ENCODE results near the gene SFXN1.

SFXN1 gene

GRCh38 chr5:175478384-175479124 is at the start of gene SFXN1:
Gene SFXN1, plus strand, starts transcription at chr5:175478560. Its CDS starts 13,544 bp downstream, at chr5:175492104.
- TF ChIP-seq, protein P1, sequence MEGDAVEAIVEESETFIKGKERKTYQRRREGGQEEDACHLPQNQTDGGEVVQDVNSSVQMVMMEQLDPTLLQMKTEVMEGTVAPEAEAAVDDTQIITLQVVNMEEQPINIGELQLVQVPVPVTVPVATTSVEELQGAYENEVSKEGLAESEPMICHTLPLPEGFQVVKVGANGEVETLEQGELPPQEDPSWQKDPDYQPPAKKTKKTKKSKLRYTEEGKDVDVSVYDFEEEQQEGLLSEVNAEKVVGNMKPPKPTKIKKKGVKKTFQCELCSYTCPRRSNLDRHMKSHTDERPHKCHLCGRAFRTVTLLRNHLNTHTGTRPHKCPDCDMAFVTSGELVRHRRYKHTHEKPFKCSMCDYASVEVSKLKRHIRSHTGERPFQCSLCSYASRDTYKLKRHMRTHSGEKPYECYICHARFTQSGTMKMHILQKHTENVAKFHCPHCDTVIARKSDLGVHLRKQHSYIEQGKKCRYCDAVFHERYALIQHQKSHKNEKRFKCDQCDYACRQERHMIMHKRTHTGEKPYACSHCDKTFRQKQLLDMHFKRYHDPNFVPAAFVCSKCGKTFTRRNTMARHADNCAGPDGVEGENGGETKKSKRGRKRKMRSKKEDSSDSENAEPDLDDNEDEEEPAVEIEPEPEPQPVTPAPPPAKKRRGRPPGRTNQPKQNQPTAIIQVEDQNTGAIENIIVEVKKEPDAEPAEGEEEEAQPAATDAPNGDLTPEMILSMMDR (IDR thresholded peaks at IDR 0.05; ENCODE audit: low read depth, low read length) = no peak
- peak; percentile 80 for DNase-seq (ENCODE audit: low read depth, low spot score)
- H3K4me3 ChIP-seq (ENCODE audit: low read depth, low read length) = peak within 1 kb of the TSS; percentile 86
- in situ Hi-C loops (cut with HindIII; ENCODE audit: low sequenced_read_pairs) = no loop called here

DNA sequence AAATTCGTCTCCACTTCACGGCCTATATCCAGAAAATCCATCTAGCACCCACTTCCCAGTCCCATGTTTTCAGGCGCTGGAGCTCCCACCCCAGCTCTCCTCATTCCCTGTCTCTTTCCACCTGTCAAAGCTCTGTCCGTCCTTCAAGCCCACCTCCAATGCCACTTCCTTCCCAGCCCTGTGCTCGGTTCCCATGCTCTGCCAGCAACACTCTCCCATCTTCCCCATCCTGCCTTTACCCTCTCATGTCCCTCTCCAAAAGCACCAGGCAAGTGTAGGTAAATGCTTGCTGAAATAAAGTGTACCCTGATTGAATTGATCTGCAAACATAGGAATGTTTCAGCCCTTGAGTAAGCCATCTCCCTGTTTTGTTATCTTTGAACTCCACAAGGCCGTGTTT is 43.6 kb upstream of the SFXN1 start:
- H3K4me3 ChIP-seq (ENCODE audit: low read depth, low read length) = no peak overlapping the region
- no peak for DNase-seq (ENCODE audit: low read depth, low spot score)
- TF ChIP-seq, protein P1 (IDR thresholded peaks at IDR 0.05; ENCODE audit: low read depth, low read length) = no peak
- in situ Hi-C loops (cut with HindIII; ENCODE audit: low sequenced_read_pairs) = no loop called here

DNA sequence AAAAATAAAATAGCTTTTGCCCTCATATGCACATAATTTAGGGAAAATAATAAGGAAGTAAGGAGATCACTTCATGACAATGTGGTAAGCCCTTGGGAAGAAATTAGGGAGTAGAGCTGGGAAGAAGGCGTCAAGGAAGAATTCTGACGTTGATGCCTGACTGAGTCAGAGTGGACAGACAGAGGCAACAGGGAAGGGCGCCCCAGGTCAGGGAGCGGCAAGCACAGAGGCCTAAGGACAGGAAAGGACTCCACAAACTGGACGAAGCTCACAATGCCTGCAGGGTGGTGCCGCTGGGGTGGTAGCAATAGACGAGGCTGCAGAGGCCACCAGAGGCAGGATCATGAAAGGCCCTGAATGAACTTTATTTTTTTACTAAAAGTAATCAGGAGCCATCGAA is 42.0 kb upstream of the SFXN1 start:
- DNase-seq (ENCODE audit: low read depth, low spot score) = no peak
- in situ Hi-C loops (cut with HindIII; ENCODE audit: low sequenced_read_pairs) = no loop called here
- no peak overlapping the region for H3K4me3 ChIP-seq (ENCODE audit: low read depth, low read length)
- TF ChIP-seq, protein P1 (IDR thresholded peaks at IDR 0.05; ENCODE audit: low read depth, low read length) = no peak

GRCh38 chr5:175438234-175438857 is 40.0 kb upstream of the SFXN1 start:
- TF ChIP-seq, protein P1 (IDR thresholded peaks at IDR 0.05; ENCODE audit: low read depth, low read length) = no peak
- no peak for DNase-seq (ENCODE audit: low read depth, low spot score)
- in situ Hi-C loops (cut with HindIII; ENCODE audit: low sequenced_read_pairs) = no loop called here
- H3K4me3 ChIP-seq (ENCODE audit: low read depth, low read length) = no peak overlapping the region

DNA sequence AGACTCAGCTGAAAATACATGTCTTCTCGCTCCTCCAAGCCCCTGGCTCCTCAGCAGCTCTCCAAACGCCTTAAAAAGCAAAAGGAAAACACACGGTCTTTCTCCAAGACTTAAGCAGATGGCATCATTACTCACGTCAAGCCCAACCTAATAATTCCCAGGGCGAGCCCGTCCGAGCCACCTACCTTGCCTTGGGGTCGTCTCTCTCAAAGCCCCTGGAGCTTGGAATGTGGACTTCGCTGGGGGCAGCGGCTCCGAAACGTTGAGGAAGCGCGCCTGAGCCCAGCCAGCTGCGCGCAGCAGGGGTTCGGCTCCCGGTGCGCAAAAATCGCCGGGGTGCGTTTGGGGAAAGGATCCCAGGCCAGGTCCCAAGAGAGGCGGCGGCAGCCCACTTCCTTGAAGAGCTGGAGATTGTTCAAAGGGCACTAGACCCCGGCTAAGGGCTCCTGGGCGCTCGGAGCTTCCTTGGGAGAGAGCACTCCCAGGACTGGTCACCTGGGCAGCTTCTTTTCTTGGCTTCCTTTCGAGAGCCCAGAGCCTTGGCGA is 34.8 kb upstream of the SFXN1 start:
- in situ Hi-C loops (cut with HindIII; ENCODE audit: low sequenced_read_pairs) = no loop called here
- peak; percentile 16 for DNase-seq (ENCODE audit: low read depth, low spot score)
- TF ChIP-seq, protein P1 (IDR thresholded peaks at IDR 0.05; ENCODE audit: low read depth, low read length) = no peak
- peak overlapping the region; percentile 33 for H3K4me3 ChIP-seq (ENCODE audit: low read depth, low read length)

DNA sequence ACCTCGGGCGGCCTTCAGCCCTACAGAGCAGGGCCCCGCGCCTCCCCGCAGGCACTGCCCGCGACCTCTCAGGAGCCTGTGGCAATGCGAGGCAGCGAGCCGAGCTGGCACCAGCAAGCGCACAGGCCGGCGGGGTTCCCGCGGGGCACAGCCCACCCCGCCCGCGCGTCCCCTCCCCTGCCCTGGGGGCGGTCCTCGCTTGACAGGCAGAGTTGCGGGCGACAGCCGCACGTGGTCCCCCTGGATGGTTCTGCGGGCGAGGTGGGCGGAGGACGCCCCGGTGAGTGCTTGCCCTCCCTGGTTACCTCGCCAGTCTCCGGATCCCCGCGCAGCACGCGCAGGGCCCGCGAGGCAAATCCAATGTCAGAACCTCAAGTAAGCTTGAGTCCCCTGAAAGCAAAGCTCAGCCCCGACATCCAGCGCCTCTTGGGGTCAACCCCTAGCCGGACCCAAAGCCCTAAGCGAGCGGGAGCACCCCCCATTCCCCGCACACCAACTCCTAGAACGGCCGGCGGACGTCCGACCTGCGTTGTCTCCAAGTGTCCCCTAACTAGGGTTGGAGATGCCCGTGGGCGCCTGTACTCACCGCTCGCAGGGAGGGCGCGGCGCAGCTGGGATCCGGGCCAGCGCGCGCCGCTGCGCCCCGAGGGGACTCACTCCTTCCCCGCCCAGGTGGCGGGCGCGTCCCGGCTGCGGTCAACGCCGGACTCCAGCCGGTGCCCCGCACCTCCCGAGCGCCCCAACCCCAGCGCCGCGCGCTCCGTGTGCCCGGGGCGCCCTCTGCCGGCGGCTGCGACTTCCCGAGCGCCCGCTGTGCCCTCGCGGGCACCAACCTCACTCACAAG is 34.1 kb upstream of the SFXN1 start, which contains the start of gene DRD1:
TSS of gene DRD1 (minus strand) at position 123 of the 845 bp plus-strand sequence. CDS start 1,083 bp downstream, outside the sequence.
- in situ Hi-C loops (cut with HindIII; ENCODE audit: low sequenced_read_pairs) = no loop called here
- TF ChIP-seq, protein P1 (IDR thresholded peaks at IDR 0.05; ENCODE audit: low read depth, low read length) = peak; percentile 65
- peak within 1 kb of the TSS; percentile 33 for H3K4me3 ChIP-seq (ENCODE audit: low read depth, low read length)
- DNase-seq (ENCODE audit: low read depth, low spot score) = peak; percentile 47
